HG03097 (cell line): ENCODE measurements around the gene NR3C2.

Experiments used
- ATAC-seq: cut with Tn5 transposase; IDR thresholded peaks from one replicate; pipeline ENCODE4 v1.9.1; 2021; ENCODE audit not compliant: unreplicated experiment, low FRiP score

NR3C2 gene

DNA sequence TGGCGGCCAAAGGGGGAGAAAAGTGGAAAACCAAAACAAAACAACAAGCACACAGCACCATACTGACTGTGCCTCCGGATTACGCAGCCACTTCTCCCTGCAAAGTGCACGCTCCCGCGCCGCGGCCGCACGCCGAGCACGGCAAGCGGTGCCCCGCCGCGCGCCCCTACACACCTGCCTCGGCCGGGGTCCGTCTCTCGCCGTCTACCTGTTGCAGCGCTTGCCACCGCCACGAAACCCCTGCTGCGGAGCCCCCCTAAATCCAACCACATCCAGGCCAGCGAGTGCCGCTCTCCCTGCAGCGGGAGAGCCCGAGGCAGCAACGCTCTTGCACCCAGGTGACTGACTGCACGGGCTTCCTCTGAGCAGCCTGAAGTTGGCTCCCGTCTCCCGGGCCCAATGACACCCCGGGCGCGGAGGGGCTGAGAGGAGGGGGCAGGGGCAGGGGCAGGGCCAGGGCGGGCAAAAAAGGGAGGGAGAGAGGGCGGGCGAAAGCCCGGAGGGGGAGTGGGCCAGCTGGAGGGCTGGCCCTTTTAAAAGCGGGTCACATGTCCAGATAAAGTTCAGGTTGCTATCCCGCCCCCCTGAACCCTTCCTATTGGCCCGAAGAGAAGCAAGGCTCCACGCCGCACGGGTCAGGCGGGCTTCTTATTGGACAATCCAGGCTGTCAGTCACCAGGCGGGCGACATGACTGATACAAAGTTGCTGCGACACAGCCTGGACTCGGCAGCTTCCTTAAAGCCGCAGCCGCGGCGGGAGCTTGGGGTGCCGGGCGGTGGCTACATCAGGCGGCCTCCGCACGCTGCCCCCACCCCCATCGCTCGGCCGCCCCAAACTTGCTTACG lies at the start of gene NR3C2:
NR3C2 (minus strand) TSS at position 429 of the 846 bp plus-strand sequence.
- ATAC-seq: peak; percentile 99

GRCh38 chr4:148487181-148487580 lies 45.0 kb upstream of the NR3C2 start:
- no peak for ATAC-seq

- ATAC-seq: no peak
Observed at GRCh38 chr4:148481636-148482035, 39.4 kb upstream of the NR3C2 start.

DNA sequence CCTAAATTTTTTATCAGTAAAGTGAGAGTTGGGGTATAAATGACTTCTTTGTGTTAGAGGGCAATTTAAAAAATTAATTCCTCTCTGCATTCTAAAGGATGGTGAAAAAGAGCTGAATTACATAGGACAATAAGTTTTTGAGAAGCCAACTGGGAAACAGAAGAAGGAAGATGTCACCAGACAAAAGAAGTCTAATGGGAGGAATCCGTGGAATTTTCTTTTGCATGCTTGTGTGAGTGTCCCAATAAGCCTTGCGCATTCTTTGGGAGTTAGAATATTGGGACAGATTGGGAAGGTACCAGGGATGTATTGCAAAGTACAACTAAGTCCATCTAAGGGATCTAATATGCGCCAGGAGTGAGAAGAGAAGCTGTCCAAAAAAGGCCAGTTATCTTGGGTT lies 35.1 kb upstream of the NR3C2 start:
- no peak for ATAC-seq

DNA sequence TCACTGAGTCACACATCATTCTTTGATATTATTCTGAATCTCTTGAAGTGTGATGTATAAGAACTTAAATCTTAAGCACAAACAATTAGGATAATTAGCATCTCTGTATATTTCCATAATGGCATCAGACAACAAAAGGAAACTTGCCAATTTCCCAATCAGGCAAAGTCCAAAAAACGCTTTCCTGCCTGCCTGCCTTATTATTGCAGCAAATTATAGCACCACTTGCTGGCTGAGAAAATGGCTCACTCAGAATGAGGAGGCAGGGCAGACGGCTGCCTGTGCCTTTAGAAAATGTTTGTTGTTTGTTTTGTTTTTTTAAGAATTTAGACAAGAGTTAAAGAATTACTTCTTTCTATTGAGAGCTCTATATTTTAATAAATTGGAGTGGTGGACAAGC lies 27.7 kb upstream of the NR3C2 start:
- ATAC-seq: no peak

DNA sequence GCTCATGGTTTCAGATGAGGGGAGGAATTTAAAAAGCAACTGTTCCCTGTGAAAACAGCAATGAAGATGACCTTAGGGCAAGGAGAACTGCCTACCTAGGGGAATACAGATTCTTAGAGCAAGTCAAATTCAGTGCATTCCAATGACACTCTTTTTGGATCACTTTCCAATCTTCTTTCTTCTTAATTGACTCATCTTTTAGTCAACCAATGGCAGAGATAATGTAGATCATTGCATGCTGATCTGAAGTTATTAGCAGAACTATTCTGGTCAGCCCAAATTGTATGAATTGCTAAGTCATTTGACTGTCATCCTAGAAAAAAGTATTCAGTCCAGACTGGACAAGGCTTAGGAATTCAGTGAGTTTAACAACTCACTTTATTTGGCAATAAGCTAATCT lies 12.6 kb upstream of the NR3C2 start:
- ATAC-seq: no peak

DNA sequence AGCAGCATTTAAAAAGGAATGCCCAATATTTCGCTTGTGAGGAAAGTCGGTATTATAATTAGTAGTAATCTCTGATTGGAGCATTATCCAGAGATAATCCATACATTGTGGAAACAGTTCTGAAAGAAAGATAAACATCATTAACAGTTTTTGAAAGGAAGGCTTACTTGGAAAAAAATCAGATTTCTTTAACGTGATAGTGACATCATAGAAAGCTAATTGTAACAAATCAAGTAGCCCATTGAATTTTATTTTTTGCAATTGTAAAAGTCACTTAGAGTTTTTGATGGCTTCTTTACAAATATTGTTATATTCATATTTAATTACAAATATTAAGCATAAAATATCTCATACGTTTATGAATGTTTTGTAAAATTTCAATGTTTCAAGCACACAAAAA lies 11.6 kb upstream of the NR3C2 start:
- ATAC-seq: no peak

GRCh38 chr4:148452970-148453369 lies 10.8 kb upstream of the NR3C2 start:
- ATAC-seq: no peak

- ATAC-seq: no peak
Observed at GRCh38 chr4:148449921-148450320, 7.7 kb upstream of the NR3C2 start.

DNA sequence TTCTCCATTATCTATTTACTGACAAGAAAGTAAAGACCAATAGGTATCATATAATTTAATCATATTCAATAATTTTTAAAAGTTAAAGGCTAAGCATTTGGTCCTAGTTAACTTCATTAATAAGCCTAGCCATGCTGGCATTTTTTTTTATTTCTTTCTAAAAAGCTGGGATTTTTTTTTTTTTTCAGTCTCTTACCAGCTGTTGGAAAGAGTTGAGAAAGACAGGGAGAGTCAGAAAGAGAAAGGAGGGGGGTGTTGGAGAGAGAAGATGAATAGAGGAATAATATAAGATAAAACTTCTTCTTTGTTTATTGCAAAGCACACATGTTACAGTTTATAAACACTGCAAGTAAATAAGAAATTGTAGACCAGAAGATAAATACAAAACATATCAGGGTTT lies 5.9 kb upstream of the NR3C2 start:
- no peak for ATAC-seq

- no peak for ATAC-seq
Observed at GRCh38 chr4:148447681-148448080, 5.5 kb upstream of the NR3C2 start.

- ATAC-seq: no peak
Observed at GRCh38 chr4:148445860-148446330, 3.7 kb upstream of the NR3C2 start.

- ATAC-seq: no peak
Observed at GRCh38 chr4:148445071-148445859, 3.1 kb upstream of the NR3C2 start.

DNA sequence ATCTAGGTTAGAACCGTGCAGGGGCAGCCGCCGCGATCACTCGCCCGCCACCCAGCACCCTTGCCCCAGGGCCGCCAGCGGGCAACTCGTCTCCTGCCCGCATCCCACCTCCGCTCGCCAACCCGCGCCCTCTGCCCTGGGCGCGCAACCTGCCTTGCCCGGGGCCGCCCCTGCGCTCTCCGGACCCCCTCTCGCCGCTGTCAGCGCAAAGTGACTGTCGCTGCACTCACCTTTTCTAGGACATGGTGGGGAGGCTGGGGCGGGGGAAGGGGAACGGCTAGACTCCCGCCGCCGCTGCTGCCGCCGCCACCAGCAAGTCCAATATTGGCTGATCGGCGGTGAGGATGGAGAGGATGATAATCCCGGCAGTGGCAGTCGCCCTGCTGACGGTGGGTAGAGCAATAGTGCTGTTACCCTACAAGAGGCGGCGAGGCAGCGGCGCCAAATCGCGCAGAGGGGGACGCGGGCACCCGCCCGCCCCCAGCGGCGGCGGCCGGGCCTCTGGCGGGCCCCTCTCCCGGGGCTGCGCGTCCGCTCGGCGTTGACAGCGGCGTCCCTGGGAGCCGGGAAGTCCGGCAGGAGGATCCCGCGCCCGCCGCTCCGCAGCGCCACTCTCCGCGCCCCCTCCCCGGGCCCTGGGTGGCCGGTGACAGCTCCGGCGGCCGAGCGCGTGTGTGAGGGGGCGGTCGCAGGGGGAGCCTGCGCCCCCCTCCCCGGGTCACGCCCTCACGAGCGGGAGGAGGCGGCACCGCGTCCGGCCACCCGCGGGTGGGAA lies 2.3 kb upstream of the NR3C2 start:
- ATAC-seq: no peak

- no peak for ATAC-seq
Observed at GRCh38 chr4:148443512-148444295, 1.5 kb upstream of the NR3C2 start.

DNA sequence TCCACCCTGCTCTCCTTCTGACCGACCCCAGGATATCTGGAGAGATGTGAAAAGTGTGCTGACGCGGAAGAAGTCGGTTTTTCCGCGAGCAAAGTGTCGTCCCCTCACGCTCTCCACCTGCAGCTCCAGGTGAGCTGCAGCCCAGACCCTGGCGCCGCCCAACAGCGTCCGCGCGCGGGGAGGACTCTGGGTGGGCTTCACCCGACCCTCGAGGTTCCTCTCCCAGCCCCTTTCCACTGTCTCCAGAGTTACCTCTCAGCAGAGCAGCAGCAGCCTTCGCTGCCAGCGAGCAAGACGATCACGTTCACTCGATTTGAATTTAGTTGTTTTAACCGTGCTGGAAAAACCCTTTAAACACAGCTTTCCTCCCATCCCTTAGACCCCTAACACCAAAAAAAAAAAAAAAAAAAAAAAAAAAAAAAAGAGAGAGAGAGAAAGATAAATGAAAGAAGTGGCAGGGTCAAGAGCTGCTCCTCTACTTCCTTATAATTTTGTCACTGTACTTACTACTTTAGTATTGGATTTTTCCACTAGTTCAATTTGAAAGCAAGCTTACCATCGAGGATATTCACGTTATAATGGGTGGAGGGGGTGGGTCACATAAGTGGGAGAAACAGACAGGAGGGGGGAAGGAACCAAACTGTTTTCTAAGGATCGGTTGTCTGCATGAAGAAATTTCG lies 758 bp upstream of the NR3C2 start:
- ATAC-seq: no peak

DNA sequence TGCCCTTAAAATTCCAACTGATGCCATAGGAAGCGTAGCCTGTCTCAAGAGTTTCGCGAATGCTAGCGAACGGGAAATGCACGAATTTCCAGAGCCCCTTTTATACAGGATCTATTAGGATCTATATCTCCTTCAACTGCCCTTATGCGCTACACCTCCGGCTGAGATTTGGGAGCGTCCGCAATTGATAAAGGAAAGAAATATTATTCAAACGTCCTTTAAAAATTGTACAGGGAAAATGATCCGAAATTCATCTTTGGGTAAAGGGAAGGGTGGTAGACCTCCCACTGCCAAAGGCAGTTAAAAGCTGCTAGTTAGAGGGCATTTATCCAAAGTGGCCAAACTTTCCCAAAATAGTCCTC lies 609 bp downstream of the NR3C2 start:
- ATAC-seq: no peak

GRCh38 chr4:148438047-148438446 lies 4.2 kb downstream of the NR3C2 start:
- no peak for ATAC-seq

- no peak for ATAC-seq
Observed at GRCh38 chr4:148437439-148437838, 4.8 kb downstream of the NR3C2 start.

GRCh38 chr4:148436512-148436911 lies 5.7 kb downstream of the NR3C2 start:
- no peak for ATAC-seq
